Gastroesophageal sphincter (tissue), 3 donors: ENCODE measurements around the gene SHC2.

Experiments used
- CTCF ChIP-seq, 4 experiments: fragments of 200-600 bp in 2 of 4; fragments of 450-650 bp in 2 of 4; sonication (generic) in 1 of 4; IDR thresholded peaks; one replicate each; pipeline ENCODE4 v1.5.1; 2017 to 2019; ENCODE audit warnings: antibody characterized with exemption in 4 of 4, mild to moderate bottlenecking in 2 of 4, moderate library complexity in 2 of 4
- POLR2A ChIP-seq, 2 donors: fragments of 450-650 bp; IDR thresholded peaks; one replicate each; pipeline ENCODE4 v1.6.1; 2017; ENCODE audit warnings: antibody characterized with exemption in 2 of 2, mild to moderate bottlenecking in 2 of 2, moderate library complexity in 1 of 2
- POLR2AphosphoS5 ChIP-seq: sonication (generic); formaldehyde crosslinking; IDR thresholded peaks from one replicate; pipeline ENCODE4 v1.6.1; 2017; ENCODE audit warnings: antibody characterized with exemption

GRCh38 chr19:378706-379105 lies 82.1 kb downstream of the SHC2 start:
- no peak for TF ChIP-seq CTCF (IDR thresholded peaks at IDR 0.05)
- no peak for TF ChIP-seq POLR2A (IDR thresholded peaks at IDR 0.05)
- no peak for TF ChIP-seq POLR2AphosphoS5
